Measurements from ENCODE around the gene KLHL11.

KLHL11 gene

DNA sequence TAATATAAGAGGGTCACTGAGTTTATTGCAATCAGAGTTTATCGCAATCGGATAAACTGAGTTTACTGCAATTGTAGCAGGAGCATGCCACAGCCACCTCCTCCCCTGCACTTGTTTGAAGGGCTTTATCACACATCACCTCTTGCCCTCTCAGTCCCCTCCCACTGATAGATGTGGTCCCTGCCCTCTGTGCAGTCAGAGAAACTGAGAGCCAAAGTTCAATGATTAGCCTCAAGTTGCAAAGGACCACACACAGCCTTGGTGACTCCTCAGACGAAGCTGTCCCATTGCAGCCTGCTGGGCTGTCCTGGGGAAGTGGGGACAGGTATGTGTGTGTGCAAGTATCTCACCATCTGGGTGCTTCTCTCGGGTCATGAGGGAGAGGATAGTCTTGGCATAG, 39.9 kb upstream of the KLHL11 start:
- CTCF ChIA-PET = interaction anchor here (1.3 kb wide), 1 partner anchor 18 kb away, joined by 3 read pairs; no protein-coding TSS in a partner anchor

DNA sequence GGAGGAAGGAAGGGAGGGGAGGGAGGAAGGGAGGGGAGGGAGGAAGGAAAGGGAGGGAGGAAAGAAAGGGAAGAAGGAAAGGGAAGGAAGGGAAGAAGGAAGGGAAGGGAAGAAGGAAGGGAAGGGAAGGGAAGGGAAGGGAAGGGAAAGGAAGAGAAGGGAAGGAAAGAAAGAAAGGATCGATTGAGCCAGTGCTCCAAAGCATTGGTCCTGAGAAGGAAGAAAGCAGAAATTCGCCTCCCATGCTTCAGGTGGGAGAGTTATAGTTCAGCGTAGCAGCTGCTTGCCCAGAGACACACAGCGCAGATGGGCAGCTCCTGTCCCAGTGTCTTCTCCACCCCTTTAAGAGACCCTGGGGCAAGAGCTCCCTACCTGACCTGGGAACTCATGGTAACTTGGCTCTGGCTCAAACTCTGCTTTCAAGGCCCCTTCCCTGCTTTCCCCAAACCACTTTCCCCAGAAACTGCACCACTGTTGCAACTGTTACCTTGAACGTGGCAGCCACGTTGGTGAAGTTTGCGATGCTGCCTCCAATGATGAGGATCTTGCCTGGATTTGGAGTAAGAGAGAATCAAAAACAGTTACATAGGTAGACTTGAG, 39.1 kb upstream of the KLHL11 start:
- ChIA-PET CTCF (no interaction called here), POLR2A (no interaction called here)
- TF ChIP-seq, protein P1, sequence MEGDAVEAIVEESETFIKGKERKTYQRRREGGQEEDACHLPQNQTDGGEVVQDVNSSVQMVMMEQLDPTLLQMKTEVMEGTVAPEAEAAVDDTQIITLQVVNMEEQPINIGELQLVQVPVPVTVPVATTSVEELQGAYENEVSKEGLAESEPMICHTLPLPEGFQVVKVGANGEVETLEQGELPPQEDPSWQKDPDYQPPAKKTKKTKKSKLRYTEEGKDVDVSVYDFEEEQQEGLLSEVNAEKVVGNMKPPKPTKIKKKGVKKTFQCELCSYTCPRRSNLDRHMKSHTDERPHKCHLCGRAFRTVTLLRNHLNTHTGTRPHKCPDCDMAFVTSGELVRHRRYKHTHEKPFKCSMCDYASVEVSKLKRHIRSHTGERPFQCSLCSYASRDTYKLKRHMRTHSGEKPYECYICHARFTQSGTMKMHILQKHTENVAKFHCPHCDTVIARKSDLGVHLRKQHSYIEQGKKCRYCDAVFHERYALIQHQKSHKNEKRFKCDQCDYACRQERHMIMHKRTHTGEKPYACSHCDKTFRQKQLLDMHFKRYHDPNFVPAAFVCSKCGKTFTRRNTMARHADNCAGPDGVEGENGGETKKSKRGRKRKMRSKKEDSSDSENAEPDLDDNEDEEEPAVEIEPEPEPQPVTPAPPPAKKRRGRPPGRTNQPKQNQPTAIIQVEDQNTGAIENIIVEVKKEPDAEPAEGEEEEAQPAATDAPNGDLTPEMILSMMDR (IDR thresholded peaks at IDR 0.05; ENCODE audit: control extremely low read depth, extremely low read depth, low read depth, missing control alignments) = no peak
- no peak for DNase-seq (ENCODE audit: extremely low spot score)

More for the DNA sequence above, 39.9 kb upstream of the KLHL11 start:
- TF ChIP-seq, protein P1 (IDR thresholded peaks at IDR 0.05; ENCODE audit: control extremely low read depth, extremely low read depth, low read depth, missing control alignments) = no peak
- POLR2A ChIA-PET = no interaction called here
- DNase-seq (ENCODE audit: extremely low spot score) = no peak

DNA sequence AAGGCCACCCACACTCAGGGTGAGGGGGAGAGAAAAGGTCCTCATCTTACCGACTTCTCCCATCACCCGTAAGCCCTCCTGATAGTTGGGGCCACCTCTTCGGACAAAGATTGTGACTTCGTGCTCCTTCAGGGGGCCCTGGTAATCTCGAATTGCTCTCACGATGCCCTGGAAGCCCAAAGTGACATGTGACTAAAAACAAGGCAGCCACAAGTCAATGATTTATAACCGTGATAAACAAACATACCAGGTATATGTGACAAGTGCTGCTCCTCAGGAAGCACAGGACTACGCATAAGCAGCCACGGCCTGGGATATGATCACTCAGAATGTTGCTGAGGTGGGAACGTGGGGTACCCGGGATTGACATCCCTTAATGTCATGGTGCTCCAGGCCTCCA, 36.4 kb upstream of the KLHL11 start:
- ChIA-PET POLR2A (no interaction called here), CTCF (no interaction called here)
- TF ChIP-seq, protein P1 (IDR thresholded peaks at IDR 0.05; ENCODE audit: control extremely low read depth, extremely low read depth, low read depth, missing control alignments) = no peak
- DNase-seq (ENCODE audit: extremely low spot score) = no peak

DNA sequence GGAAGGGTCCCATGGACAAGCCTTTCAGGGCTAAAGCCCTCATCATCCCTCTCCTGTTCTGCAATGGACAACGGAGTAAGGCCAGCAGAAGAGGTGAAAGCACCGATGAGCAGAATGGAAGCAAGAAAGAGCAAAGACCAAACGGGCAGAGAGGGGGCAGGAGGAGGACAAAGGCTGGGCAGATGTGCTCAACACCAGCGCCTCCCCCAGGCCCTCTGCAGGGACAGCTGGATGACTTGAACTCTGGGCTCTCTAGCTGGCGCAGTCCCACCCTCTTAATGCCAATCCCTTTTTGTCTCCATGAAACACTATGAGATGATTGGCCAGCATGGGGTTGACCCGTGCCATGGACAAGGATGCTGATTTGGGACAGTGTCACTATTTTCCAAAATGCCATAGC, 31.5 kb upstream of the KLHL11 start:
- ChIA-PET CTCF (no interaction called here), POLR2A (no interaction called here)
- TF ChIP-seq, protein P1 (IDR thresholded peaks at IDR 0.05; ENCODE audit: control extremely low read depth, extremely low read depth, low read depth, missing control alignments) = no peak
- no peak for DNase-seq (ENCODE audit: extremely low spot score)

DNA sequence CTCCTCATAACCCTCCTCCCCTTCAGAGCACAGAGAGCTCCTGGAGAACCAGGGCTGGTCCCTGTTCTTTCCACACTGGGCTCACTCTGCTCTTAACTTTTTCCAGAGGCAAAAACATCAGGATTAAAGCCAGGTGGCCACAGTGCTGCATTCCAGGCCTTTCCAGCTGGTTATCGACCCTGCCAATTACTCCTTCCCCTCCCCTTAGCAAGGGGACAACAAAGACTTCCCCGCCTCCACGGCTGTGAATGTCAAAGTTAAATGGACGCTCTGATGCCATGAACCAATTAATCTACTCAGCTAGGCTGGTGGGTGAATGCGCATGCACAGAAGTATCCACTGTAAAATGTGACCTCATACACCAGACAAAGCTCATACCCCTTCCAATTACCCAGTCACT, 30.4 kb upstream of the KLHL11 start:
- ChIA-PET POLR2A (no interaction called here), CTCF (interaction anchor here (1.2 kb wide), 1 partner anchor 16 kb away, joined by 3 read pairs; no protein-coding TSS in a partner anchor)
- TF ChIP-seq, protein P1 (IDR thresholded peaks at IDR 0.05; ENCODE audit: control extremely low read depth, extremely low read depth, low read depth, missing control alignments) = no peak
- DNase-seq (ENCODE audit: extremely low spot score) = no peak

DNA sequence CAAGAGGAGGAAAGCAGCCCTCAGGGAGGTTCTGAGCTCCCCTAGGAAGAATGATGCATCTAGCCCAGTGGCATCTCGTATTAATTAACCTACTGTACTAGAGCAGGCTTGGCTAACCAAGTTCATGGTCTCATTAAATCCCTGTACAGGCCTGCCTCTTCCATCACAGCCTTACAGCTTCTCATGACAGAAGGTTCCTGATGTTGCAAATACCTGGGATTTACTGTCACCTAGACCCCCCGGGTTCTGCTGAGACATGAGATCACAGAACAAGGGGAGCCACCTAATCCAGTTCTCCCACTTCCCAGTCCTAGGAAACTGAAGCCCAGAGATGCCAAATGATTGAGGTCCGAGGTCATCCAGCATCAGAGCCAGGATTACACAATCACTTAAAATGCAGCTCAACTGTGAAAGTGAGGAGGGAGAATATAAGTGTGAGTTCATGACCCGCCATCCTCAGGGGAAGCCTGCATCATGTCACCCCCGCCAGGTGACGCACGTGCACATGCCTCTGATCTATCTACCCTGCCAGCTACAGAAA, 29.6 kb upstream of the KLHL11 start:
- TF ChIP-seq, protein P1 (IDR thresholded peaks at IDR 0.05; ENCODE audit: control extremely low read depth, extremely low read depth, low read depth, missing control alignments) = no peak
- DNase-seq (ENCODE audit: extremely low spot score) = no peak
- ChIA-PET CTCF (interaction anchor here (1.2 kb wide), 1 partner anchor 16 kb away, joined by 3 read pairs; no protein-coding TSS in a partner anchor), POLR2A (interaction anchor here (0.6 kb wide), 1 partner anchor 953 kb away, joined by 3 read pairs; no protein-coding TSS in a partner anchor)

Measured in GM10248 (cell line).